K562 (cell line): Measurements from ENCODE around the gene ITSN2. TPM values are rescaled to one million over a fixed set of nuclear protein-coding genes. Genes with fewer than 3 reads are reported as not detected.

ENCODE experiments used
- ARID1B ChIP-seq: fragments of 450-650 bp; IDR thresholded peaks from 2 replicates; pipeline ENCODE4 v1.6.1; 2016; ENCODE audit warnings: antibody characterized with exemption, mild to moderate bottlenecking, inconsistent platforms
- CBFA2T2 ChIP-seq: fragments of 450-650 bp; conservative IDR thresholded peaks from 2 replicates; pipeline ENCODE4 v1.6.1; 2017; ENCODE audit warnings: mild to moderate bottlenecking
- ELF4 ChIP-seq: fragments of 450-650 bp; formaldehyde crosslinking; IDR thresholded peaks from 2 replicates; pipeline ENCODE4 v1.4.0; 2022; ENCODE audit warnings: missing genetic modification characterization
- ETV5 ChIP-seq: sonication (generic); formaldehyde crosslinking; IDR thresholded peaks from 2 replicates; pipeline ENCODE4 v1.4.0; 2020; ENCODE audit warnings: low read depth, mild to moderate bottlenecking, missing genetic modification reagents
- EWSR1 ChIP-seq: fragments of 450-650 bp; IDR thresholded peaks from 2 replicates; pipeline ENCODE4 v1.6.1; 2018; ENCODE audit warnings: borderline replicate concordance, mild to moderate bottlenecking, low read depth, moderate library complexity; ENCODE audit not compliant: partially characterized antibody
- FOXK2 ChIP-seq, 2 experiments: fragments of 450-650 bp; IDR thresholded peaks in 1 of 2; conservative IDR thresholded peaks in 1 of 2; 2 replicates each; pipeline ENCODE4 v1.6.1; 2016; ENCODE audit warnings: low read depth in 2 of 2, mild to moderate bottlenecking in 1 of 2
- HDAC2 ChIP-seq: fragments of 450-650 bp; IDR thresholded peaks from 2 replicates; pipeline ENCODE4 v1.6.1; 2016; ENCODE audit warnings: mild to moderate bottlenecking
- HNRNPH1 ChIP-seq: fragments of 200-400 bp; formaldehyde crosslinking; optimal IDR thresholded peaks from 2 replicates; pipeline ENCODE3; 2017; ENCODE audit warnings: low read depth, mild to moderate bottlenecking, low read length, moderate library complexity
- ID3 ChIP-seq, 2 experiments: fragments of 250-450 bp in 1 of 2; fragments of 450-650 bp in 1 of 2; sonication (Bioruptor Pico) in 1 of 2; IDR thresholded peaks; 2 replicates each; pipeline versions ENCODE4 v1.6.1 to v1.8.0; 2016 to 2021; ENCODE audit warnings: mild to moderate bottlenecking in 2 of 2, moderate library complexity in 2 of 2, missing compliant biosample characterization in 1 of 2, missing genetic modification characterization in 1 of 2
- JUND ChIP-seq, 2 experiments: IDR thresholded peaks; 2 replicates in 1 of 2; 3 replicates in 1 of 2; pipeline ENCODE4 v1.6.1; 2011; ENCODE audit warnings: borderline replicate concordance in 2 of 2, low read depth in 2 of 2, low read length in 2 of 2, improper control_type of control experiment in 1 of 2, missing biosample characterization in 1 of 2, missing genetic modification characterization in 1 of 2, missing genetic modification reagents in 1 of 2
- NKRF ChIP-seq: fragments of 450-650 bp; IDR thresholded peaks from 2 replicates; pipeline ENCODE4 v1.6.1; 2016; ENCODE audit warnings: borderline replicate concordance
- RBM15 ChIP-seq: fragments of 200-400 bp; formaldehyde crosslinking; IDR thresholded peaks from 2 replicates; pipeline ENCODE4 v1.6.1; 2018; ENCODE audit warnings: mild to moderate bottlenecking, low read length, moderate library complexity; ENCODE audit not compliant: insufficient read depth
- RFX7 ChIP-seq: fragments of 250-450 bp; sonication (Bioruptor Pico); IDR thresholded peaks from 2 replicates; pipeline ENCODE4 v1.5.1; 2021; ENCODE audit warnings: mild to moderate bottlenecking
- SMAD1 ChIP-seq: fragments of 150-350 bp; IDR thresholded peaks from 2 replicates; pipeline ENCODE4 v1.6.1; 2014; ENCODE audit warnings: low read length, low read depth; ENCODE audit not compliant: partially characterized antibody
- SMARCE1 ChIP-seq: fragments of 450-650 bp; IDR thresholded peaks from 2 replicates; pipeline ENCODE4 v1.7.1; 2016; ENCODE audit warnings: mild to moderate bottlenecking
- TBP ChIP-seq: optimal IDR thresholded peaks from 2 replicates; pipeline ENCODE3; 2011; ENCODE audit warnings: low read depth, low read length, improper control_type of control experiment
- ZC3H8 ChIP-seq: fragments of 450-650 bp; IDR thresholded peaks from 2 replicates; pipeline ENCODE4 v1.6.1; 2017
- ZNF212 ChIP-seq: fragments of 450-650 bp; formaldehyde crosslinking; IDR thresholded peaks from 2 replicates; pipeline ENCODE4 v1.4.0; 2020; ENCODE audit warnings: mild to moderate bottlenecking
- ZNF3 ChIP-seq: fragments of 250-450 bp; sonication (Bioruptor Pico); IDR thresholded peaks from 2 replicates; pipeline ENCODE4 v1.5.0; 2021; ENCODE audit warnings: mild to moderate bottlenecking, moderate library complexity
- ZNF75A ChIP-seq: fragments of 450-650 bp; formaldehyde crosslinking; IDR thresholded peaks from 2 replicates; pipeline ENCODE4 v1.4.0; 2020; ENCODE audit warnings: mild to moderate bottlenecking
- polyA plus RNA-seq, 8 experiments: library from polyadenylated mRNA; depleted of rRNA in 4 of 8; stranded (reverse) in 5 of 8; unstranded in 3 of 8; fragments of >200 nt; fragmentation: Nextera tagmentation in 2 of 8; fragmentation: Illumina TruSeq in 1 of 8; extraction: Ambion mirVana in 2 of 8; extraction: Trizol in 1 of 8; gene quantifications; 2 replicates each; pipeline versions ENCODE4 v1.2.1 to v1.2.3, GENCODE V29; 2011 to 2014; ENCODE audit warnings: inconsistent platforms in 1 of 8, missing spikeins in 1 of 8
- total RNA-seq, 7 experiments: library from RNA; depleted of rRNA in 6 of 7; stranded (reverse); fragments of >200 nt in 6 of 7; fragmentation: Illumina TruSeq in 2 of 7; extraction: Trizol in 2 of 7; gene quantifications; 2 replicates each; pipeline versions ENCODE4 v1.2.1 to v1.2.3, GENCODE V29; 2011 to 2021; ENCODE audit warnings: low replicate concordance in 1 of 7
- TF ChIP-seq, protein P1 (sequence below): fragments of 450-650 bp; formaldehyde crosslinking; IDR thresholded peaks from 2 replicates; pipeline ENCODE4 v1.4.0; 2020; ENCODE audit warnings: mild to moderate bottlenecking, mixed read lengths
- TF ChIP-seq, protein P2 (sequence below), 2 experiments: fragments of 450-650 bp in 1 of 2; sonication (generic) in 1 of 2; formaldehyde crosslinking; conservative IDR thresholded peaks; 2 replicates each; pipeline versions ENCODE4 v1.4.0 to v1.8.1; 2020 to 2022; ENCODE audit warnings: mild to moderate bottlenecking in 1 of 2, missing genetic modification reagents in 1 of 2

The ITSN2 gene
- total and polyA plus RNA-seq, 9 of the 15 experiments (the other 6 are each of a cell fraction or from before 2014, with no cell fraction given), result 6.6 to 19.9 (median 15.2) TPM

- TF ChIP-seq HNRNPH1 (no peak), RFX7 (CRISPR knock-in tag) (no peak), RBM15 (no peak), JUND (IDR thresholded peaks at IDR 0.05; ENCODE audit: borderline replicate concordance, low read depth, low read length) (peak; percentile 94), JUND (tag; IDR thresholded peaks at IDR 0.05; ENCODE audit: borderline replicate concordance, low read depth, low read length) (peak; percentile 97), ZNF3 (CRISPR knock-in tag) (no peak), EWSR1 (no peak), ID3 (CRISPR knock-in tag; IDR thresholded peaks at IDR 0.05) (no peak), ID3 (tag; IDR thresholded peaks at IDR 0.05) (no peak), TBP (no peak), ZNF212 (CRISPR knock-in tag) (no peak), ZC3H8 (no peak), ARID1B (peak; percentile 83), SMAD1 (no peak), FOXK2 (conservative IDR thresholded peaks at IDR 0.05 in 1 of 2, IDR thresholded peaks at IDR 0.05 in 1 of 2; ENCODE audit: low read depth in 2 of 2) (peak in 1 of 2 experiments; percentile 35; a peak in 2 of 4 replicates), NKRF (no peak), SMARCE1 (peak; percentile 78), CBFA2T2 (no peak), HDAC2 (peak; percentile 78), ZNF75A (CRISPR knock-in tag) (no peak), ELF4 (CRISPR knock-in tag) (no peak), ETV5 (CRISPR knock-in tag) (no peak)
- TF ChIP-seq, protein P1, sequence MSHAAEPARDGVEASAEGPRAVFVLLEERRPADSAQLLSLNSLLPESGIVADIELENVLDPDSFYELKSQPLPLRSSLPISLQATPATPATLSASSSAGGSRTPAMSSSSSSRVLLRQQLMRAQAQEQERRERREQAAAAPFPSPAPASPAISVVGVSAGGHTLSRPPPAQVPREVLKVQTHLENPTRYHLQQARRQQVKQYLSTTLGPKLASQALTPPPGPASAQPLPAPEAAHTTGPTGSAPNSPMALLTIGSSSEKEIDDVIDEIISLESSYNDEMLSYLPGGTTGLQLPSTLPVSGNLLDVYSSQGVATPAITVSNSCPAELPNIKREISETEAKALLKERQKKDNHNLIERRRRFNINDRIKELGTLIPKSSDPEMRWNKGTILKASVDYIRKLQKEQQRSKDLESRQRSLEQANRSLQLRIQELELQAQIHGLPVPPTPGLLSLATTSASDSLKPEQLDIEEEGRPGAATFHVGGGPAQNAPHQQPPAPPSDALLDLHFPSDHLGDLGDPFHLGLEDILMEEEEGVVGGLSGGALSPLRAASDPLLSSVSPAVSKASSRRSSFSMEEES (CRISPR knock-in tag), result no peak
- TF ChIP-seq, protein P2, sequence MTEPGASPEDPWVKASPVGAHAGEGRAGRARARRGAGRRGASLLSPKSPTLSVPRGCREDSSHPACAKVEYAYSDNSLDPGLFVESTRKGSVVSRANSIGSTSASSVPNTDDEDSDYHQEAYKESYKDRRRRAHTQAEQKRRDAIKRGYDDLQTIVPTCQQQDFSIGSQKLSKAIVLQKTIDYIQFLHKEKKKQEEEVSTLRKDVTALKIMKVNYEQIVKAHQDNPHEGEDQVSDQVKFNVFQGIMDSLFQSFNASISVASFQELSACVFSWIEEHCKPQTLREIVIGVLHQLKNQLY (CRISPR knock-in tag; conservative IDR thresholded peaks at IDR 0.05), result no peak
Measured at GRCh38 chr2:24253303-24253919, 106.9 kb downstream of the ITSN2 start (continued).
